Osteoblast (primary cell): ENCODE measurements around the gene KLHL2. TPM values are rescaled to one million over a fixed set of nuclear protein-coding genes. Genes with fewer than 3 reads are reported as not detected.

ENCODE experiments used
- DNase-seq: peaks from one replicate; pipeline ENCODE4 v3.0.0; 2011; ENCODE audit warnings: low spot score, mixed read lengths; ENCODE audit not compliant: insufficient read length; ENCODE audit errors: missing footprints
- H2AFZ ChIP-seq: 2 replicates; pipeline ENCODE4 v1.6.0; 2011; ENCODE audit warnings: mild to moderate bottlenecking, low read length
- H3K27ac ChIP-seq: 2 replicates; pipeline ENCODE4 v1.5.1; 2011; ENCODE audit warnings: mild to moderate bottlenecking, low read depth, low read length, moderate library complexity
- H3K27me3 ChIP-seq: 2 replicates; pipeline ENCODE4 v1.6.0; 2012; ENCODE audit warnings: mild to moderate bottlenecking, control low read depth, inconsistent platforms, low read length, moderate library complexity; ENCODE audit not compliant: insufficient read depth
- H3K36me3 ChIP-seq: 2 replicates; pipeline ENCODE4 v1.5.1; 2011; ENCODE audit warnings: mild to moderate bottlenecking, low read length, control low read depth, moderate library complexity; ENCODE audit not compliant: insufficient read depth
- H3K4me1 ChIP-seq: 2 replicates; pipeline ENCODE4 v1.5.1; 2011; ENCODE audit warnings: mild to moderate bottlenecking, low read length, control low read depth, moderate library complexity; ENCODE audit not compliant: insufficient read depth
- H3K4me2 ChIP-seq: 2 replicates; pipeline ENCODE4 v1.6.0; 2011; ENCODE audit warnings: mild to moderate bottlenecking, low read length; ENCODE audit not compliant: insufficient read depth
- H3K4me3 ChIP-seq: fragments of 200-600 bp; sonication (generic); 3 replicates; pipeline ENCODE4 v1.5.1; 2012; ENCODE audit warnings: mild to moderate bottlenecking, low read length, inconsistent platforms; ENCODE audit not compliant: insufficient read depth
- H3K79me2 ChIP-seq: 2 replicates; pipeline ENCODE4 v1.6.0; 2012; ENCODE audit warnings: mild to moderate bottlenecking, low read length, control low read depth, inconsistent platforms; ENCODE audit not compliant: insufficient read depth
- H3K9me3 ChIP-seq: 2 replicates; pipeline ENCODE4 v1.5.1; 2011; ENCODE audit warnings: low read depth, low read length, control low read depth
- H4K20me1 ChIP-seq: 2 replicates; pipeline ENCODE4 v1.6.0; 2012; ENCODE audit warnings: mild to moderate bottlenecking, low read length, control low read depth; ENCODE audit not compliant: insufficient read depth
- CTCF ChIP-seq: IDR thresholded peaks from 2 replicates; pipeline ENCODE4 v1.5.1; 2011; ENCODE audit warnings: mild to moderate bottlenecking, low read depth, low read length, moderate library complexity; ENCODE audit errors: extremely low read depth
- total RNA-seq: library from RNA; depleted of rRNA; stranded (reverse); fragments of >200 nt; gene quantifications from 2 replicates; pipeline ENCODE4 v1.2.3, GENCODE V29; 2012

KLHL2 gene
- total RNA-seq, 1 donor: 13.4 TPM

GRCh38 chr4:165360041-165360695 lies 152.8 kb downstream of the KLHL2 start:
- no peak overlapping the region for H3K4me2 ChIP-seq
- no peaks in the 10 kb centered on the region for H3K79me2 ChIP-seq
- no peaks in the 10 kb centered on the region for H3K4me1 ChIP-seq
- no peak overlapping the region for H3K4me3 ChIP-seq
- no peaks in the 10 kb centered on the region for H3K9me3 ChIP-seq
- no peak for DNase-seq
- peaks cover 17% of the 10 kb centered on the region for H3K27me3 ChIP-seq
- no peaks in the 10 kb centered on the region for H3K36me3 ChIP-seq
- TF ChIP-seq CTCF: no peak
- H3K27ac ChIP-seq: no peak overlapping the region
- H2AFZ ChIP-seq: no peak overlapping the region
- H4K20me1 ChIP-seq: no peaks in the 10 kb centered on the region

GRCh38 chr4:165360985-165361670 lies 153.8 kb downstream of the KLHL2 start:
- H3K79me2 ChIP-seq: no peaks in the 10 kb centered on the region
- H4K20me1 ChIP-seq: no peaks in the 10 kb centered on the region
- no peak overlapping the region for H2AFZ ChIP-seq
- no peaks in the 10 kb centered on the region for H3K9me3 ChIP-seq
- peaks cover 13% of the 10 kb centered on the region for H3K27me3 ChIP-seq
- no peak overlapping the region for H3K4me3 ChIP-seq
- H3K4me1 ChIP-seq: no peaks in the 10 kb centered on the region
- no peak overlapping the region for H3K4me2 ChIP-seq
- H3K36me3 ChIP-seq: no peaks in the 10 kb centered on the region
- TF ChIP-seq CTCF: no peak
- no peak overlapping the region for H3K27ac ChIP-seq
- DNase-seq: no peak

- Histone ChIP-seq H3K79me2 (no peaks in the 10 kb centered on the region), H3K4me2 (no peak overlapping the region), H3K4me3 (no peak overlapping the region), H4K20me1 (no peaks in the 10 kb centered on the region), H3K27ac (no peak overlapping the region), H3K4me1 (no peaks in the 10 kb centered on the region), H3K9me3 (no peaks in the 10 kb centered on the region), H2AFZ (no peak overlapping the region), H3K36me3 (no peaks in the 10 kb centered on the region), H3K27me3 (peaks cover 13% of the 10 kb centered on the region)
- DNase-seq: no peak
- no peak for TF ChIP-seq CTCF
Measured at GRCh38 chr4:165361810-165362209, 154.4 kb downstream of the KLHL2 start.

GRCh38 chr4:165364452-165365080 lies 157.2 kb downstream of the KLHL2 start:
- H4K20me1 ChIP-seq: no peaks in the 10 kb centered on the region
- DNase-seq: no peak
- H3K4me1 ChIP-seq: no peaks in the 10 kb centered on the region
- H3K27ac ChIP-seq: no peak overlapping the region
- H3K9me3 ChIP-seq: no peaks in the 10 kb centered on the region
- no peak overlapping the region for H3K4me2 ChIP-seq
- H3K36me3 ChIP-seq: no peaks in the 10 kb centered on the region
- H3K4me3 ChIP-seq: no peak overlapping the region
- no peak overlapping the region for H2AFZ ChIP-seq
- TF ChIP-seq CTCF: no peak
- H3K79me2 ChIP-seq: no peaks in the 10 kb centered on the region
- peaks cover 4% of the 10 kb centered on the region for H3K27me3 ChIP-seq
